ENCODE measurements around the gene IZUMO1. TPM values are rescaled to one million over a fixed set of nuclear protein-coding genes. Genes with fewer than 3 reads are reported as not detected.
A peak's percentile ranks its signal among the peaks of the same experiment; 100 is the strongest.

IZUMO1 gene
- total and polyA plus RNA-seq, 9 of the 15 experiments (the other 6 are each of a cell fraction or from before 2014, with no cell fraction given): 0.14 to 2.1 (median 0.73) TPM

DNA sequence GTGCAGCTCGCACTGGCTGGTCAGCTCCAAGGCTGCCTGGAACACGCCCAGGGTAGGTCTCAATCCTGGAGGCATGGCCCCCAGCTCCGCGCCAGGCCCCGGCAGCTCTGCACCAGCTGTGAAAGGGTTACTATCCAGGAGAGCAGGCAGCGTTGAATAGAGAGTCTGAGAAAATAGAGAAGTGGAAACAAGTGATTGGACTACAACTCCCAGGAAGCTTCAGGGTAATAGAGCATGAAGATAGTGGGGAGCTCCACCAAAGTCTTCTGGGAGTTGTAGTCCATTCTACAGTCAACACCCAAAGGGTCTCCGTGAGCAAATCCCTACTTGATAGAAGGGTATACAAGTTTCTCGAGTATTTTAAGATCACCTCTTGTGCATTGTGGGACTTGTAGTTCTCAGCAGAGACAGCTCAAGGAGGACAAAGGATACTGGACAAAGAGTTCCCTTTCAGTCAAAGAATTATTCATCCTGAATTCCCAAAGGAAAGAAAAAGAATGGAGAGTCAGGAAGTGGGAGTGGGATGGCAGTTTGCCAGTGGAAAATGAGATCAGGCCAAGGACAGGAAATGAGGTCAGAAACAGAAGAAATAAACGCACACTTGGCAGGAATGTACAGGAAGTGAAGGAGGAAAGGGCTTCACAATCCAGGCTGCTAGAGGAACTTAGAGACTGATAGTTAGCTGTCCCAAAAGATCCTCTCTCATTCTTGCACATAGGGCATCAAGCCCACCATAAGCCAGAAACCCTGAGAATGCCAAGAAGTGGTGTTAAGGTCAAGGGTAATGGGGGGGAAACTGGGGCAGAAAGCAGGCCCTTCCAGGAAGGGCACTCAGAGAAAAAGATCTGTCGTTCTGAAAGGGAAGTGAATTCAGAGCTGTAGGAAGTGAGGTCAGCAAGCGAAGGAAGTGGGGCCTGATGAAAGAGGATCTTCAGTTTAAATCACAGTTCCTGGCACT lies 21.6 kb downstream of the IZUMO1 start (continued):
- TF ChIP-seq KDM4B (IDR thresholded peaks at IDR 0.05; ENCODE audit: borderline replicate concordance in 2 of 2, low read depth in 1 of 2) (no peak), ZNF584 (CRISPR knock-in tag; IDR thresholded peaks at IDR 0.05; ENCODE audit: low read depth) (peak; percentile 71; the same call in 1 of the 2 replicates), GATAD2B (IDR thresholded peaks at IDR 0.05; ENCODE audit: borderline replicate concordance) (no peak), ZNF695 (CRISPR knock-in tag; IDR thresholded peaks at IDR 0.05) (no peak), ZNF274 (IDR thresholded peaks at IDR 0.05; ENCODE audit: borderline replicate concordance, low read depth, low read length) (no peak), POLR2B (IDR thresholded peaks at IDR 0.05; ENCODE audit: low read depth, partially characterized antibody) (peak; percentile 32), ZNF174 (CRISPR knock-in tag; IDR thresholded peaks at IDR 0.05) (no peak), ZNF311 (CRISPR knock-in tag; IDR thresholded peaks at IDR 0.05) (no peak), EWSR1 (IDR thresholded peaks at IDR 0.05; ENCODE audit: borderline replicate concordance, low read depth, partially characterized antibody) (no peak), ZNF589 (CRISPR knock-in tag; IDR thresholded peaks at IDR 0.05; ENCODE audit: low read depth) (peak; percentile 61; the same call in 1 of the 2 replicates)
- TF ChIP-seq, protein P1, sequence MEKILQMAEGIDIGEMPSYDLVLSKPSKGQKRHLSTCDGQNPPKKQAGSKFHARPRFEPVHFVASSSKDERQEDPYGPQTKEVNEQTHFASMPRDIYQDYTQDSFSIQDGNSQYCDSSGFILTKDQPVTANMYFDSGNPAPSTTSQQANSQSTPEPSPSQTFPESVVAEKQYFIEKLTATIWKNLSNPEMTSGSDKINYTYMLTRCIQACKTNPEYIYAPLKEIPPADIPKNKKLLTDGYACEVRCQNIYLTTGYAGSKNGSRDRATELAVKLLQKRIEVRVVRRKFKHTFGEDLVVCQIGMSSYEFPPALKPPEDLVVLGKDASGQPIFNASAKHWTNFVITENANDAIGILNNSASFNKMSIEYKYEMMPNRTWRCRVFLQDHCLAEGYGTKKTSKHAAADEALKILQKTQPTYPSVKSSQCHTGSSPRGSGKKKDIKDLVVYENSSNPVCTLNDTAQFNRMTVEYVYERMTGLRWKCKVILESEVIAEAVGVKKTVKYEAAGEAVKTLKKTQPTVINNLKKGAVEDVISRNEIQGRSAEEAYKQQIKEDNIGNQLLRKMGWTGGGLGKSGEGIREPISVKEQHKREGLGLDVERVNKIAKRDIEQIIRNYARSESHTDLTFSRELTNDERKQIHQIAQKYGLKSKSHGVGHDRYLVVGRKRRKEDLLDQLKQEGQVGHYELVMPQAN (IDR thresholded peaks at IDR 0.05; ENCODE audit: borderline replicate concordance): 0 out of 2 replicates have a peak, but pooled peaks have one; percentile 16
- TF ChIP-seq, protein P2, sequence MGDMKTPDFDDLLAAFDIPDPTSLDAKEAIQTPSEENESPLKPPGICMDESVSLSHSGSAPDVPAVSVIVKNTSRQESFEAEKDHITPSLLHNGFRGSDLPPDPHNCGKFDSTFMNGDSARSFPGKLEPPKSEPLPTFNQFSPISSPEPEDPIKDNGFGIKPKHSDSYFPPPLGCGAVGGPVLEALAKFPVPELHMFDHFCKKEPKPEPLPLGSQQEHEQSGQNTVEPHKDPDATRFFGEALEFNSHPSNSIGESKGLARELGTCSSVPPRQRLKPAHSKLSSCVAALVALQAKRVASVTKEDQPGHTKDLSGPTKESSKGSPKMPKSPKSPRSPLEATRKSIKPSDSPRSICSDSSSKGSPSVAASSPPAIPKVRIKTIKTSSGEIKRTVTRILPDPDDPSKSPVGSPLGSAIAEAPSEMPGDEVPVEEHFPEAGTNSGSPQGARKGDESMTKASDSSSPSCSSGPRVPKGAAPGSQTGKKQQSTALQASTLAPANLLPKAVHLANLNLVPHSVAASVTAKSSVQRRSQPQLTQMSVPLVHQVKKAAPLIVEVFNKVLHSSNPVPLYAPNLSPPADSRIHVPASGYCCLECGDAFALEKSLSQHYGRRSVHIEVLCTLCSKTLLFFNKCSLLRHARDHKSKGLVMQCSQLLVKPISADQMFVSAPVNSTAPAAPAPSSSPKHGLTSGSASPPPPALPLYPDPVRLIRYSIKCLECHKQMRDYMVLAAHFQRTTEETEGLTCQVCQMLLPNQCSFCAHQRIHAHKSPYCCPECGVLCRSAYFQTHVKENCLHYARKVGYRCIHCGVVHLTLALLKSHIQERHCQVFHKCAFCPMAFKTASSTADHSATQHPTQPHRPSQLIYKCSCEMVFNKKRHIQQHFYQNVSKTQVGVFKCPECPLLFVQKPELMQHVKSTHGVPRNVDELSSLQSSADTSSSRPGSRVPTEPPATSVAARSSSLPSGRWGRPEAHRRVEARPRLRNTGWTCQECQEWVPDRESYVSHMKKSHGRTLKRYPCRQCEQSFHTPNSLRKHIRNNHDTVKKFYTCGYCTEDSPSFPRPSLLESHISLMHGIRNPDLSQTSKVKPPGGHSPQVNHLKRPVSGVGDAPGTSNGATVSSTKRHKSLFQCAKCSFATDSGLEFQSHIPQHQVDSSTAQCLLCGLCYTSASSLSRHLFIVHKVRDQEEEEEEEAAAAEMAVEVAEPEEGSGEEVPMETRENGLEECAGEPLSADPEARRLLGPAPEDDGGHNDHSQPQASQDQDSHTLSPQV (IDR thresholded peaks at IDR 0.05): peak; percentile 65
- TF ChIP-seq, protein P3, sequence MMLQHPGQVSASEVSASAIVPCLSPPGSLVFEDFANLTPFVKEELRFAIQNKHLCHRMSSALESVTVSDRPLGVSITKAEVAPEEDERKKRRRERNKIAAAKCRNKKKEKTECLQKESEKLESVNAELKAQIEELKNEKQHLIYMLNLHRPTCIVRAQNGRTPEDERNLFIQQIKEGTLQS (IDR thresholded peaks at IDR 0.05): peak; percentile 62
- TF ChIP-seq, protein P3 (CRISPR knock-in tag; conservative IDR thresholded peaks at IDR 0.05): 0 out of 2 replicates have a peak, but pooled peaks have one; percentile 25
- TF ChIP-seq, protein P4, sequence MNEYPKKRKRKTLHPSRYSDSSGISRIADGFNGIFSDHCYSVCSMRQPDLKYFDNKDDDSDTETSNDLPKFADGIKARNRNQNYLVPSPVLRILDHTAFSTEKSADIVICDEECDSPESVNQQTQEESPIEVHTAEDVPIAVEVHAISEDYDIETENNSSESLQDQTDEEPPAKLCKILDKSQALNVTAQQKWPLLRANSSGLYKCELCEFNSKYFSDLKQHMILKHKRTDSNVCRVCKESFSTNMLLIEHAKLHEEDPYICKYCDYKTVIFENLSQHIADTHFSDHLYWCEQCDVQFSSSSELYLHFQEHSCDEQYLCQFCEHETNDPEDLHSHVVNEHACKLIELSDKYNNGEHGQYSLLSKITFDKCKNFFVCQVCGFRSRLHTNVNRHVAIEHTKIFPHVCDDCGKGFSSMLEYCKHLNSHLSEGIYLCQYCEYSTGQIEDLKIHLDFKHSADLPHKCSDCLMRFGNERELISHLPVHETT (CRISPR knock-in tag; conservative IDR thresholded peaks at IDR 0.05 in 1 of 2, IDR thresholded peaks at IDR 0.05 in 1 of 2): peak in 1 of 2 experiments; percentile 77; a peak in 2 of 4 replicates
